Measurements from ENCODE around the gene LUC7L3.
"Not testable (repeated sequence)": the region's sequence is repeated elsewhere in the genome, so short reads cannot be mapped to it uniquely, and the experiment has no call there.

Gene LUC7L3

GRCh38 chr17:50708050-50709000 lies 11.1 kb upstream of the LUC7L3 start:
- DNase-seq (ENCODE audit: low read depth in 1 of 2, low spot score in 1 of 2) = no peak

GRCh38 chr17:50709053-50709452 lies 10.3 kb upstream of the LUC7L3 start:
- not testable (repeated sequence) for DNase-seq (ENCODE audit: low read depth in 1 of 2, low spot score in 1 of 2)

GRCh38 chr17:50710025-50710424 lies 9.4 kb upstream of the LUC7L3 start:
- no peak for DNase-seq (ENCODE audit: low read depth in 1 of 2, low spot score in 1 of 2)

GRCh38 chr17:50710650-50711049 lies 8.8 kb upstream of the LUC7L3 start:
- DNase-seq (ENCODE audit: low read depth in 1 of 2, low spot score in 1 of 2) = no peak

GRCh38 chr17:50712641-50713040 lies 6.8 kb upstream of the LUC7L3 start:
- no peak for DNase-seq (ENCODE audit: low read depth in 1 of 2, low spot score in 1 of 2)

- DNase-seq (ENCODE audit: low read depth in 1 of 2, low spot score in 1 of 2) = no peak
These were observed 3.9 kb upstream of the LUC7L3 start for GRCh38 chr17:50715471-50715870.

GRCh38 chr17:50719924-50720794 lies 756 bp downstream of the LUC7L3 start:
- DNase-seq (ENCODE audit: low read depth in 1 of 2, low spot score in 1 of 2) = no peak

- DNase-seq (ENCODE audit: low read depth in 1 of 2, low spot score in 1 of 2) = no peak
These were observed 2.0 kb downstream of the LUC7L3 start for GRCh38 chr17:50721194-50722010.

GRCh38 chr17:50722746-50723145 lies 3.3 kb downstream of the LUC7L3 start:
- DNase-seq (ENCODE audit: low read depth in 1 of 2, low spot score in 1 of 2) = no peak

- not testable (repeated sequence) for DNase-seq (ENCODE audit: low read depth in 1 of 2, low spot score in 1 of 2)
These were observed 5.2 kb downstream of the LUC7L3 start for GRCh38 chr17:50724622-50725021.

- no peak for DNase-seq (ENCODE audit: low read depth in 1 of 2, low spot score in 1 of 2)
These were observed 6.6 kb downstream of the LUC7L3 start for GRCh38 chr17:50725769-50726655.

GRCh38 chr17:50728112-50728429 lies 8.7 kb downstream of the LUC7L3 start:
- DNase-seq (ENCODE audit: low read depth in 1 of 2, low spot score in 1 of 2) = no peak

GRCh38 chr17:50728881-50729765 lies 9.7 kb downstream of the LUC7L3 start:
- no peak for DNase-seq (ENCODE audit: low read depth in 1 of 2, low spot score in 1 of 2)

- DNase-seq (ENCODE audit: low read depth in 1 of 2, low spot score in 1 of 2) = no peak
These were observed 12.4 kb downstream of the LUC7L3 start for GRCh38 chr17:50731575-50732460.

- DNase-seq (ENCODE audit: low read depth in 1 of 2, low spot score in 1 of 2) = no peak
These were observed 15.9 kb downstream of the LUC7L3 start for GRCh38 chr17:50735287-50735686.

GRCh38 chr17:50737118-50737698 lies 17.8 kb downstream of the LUC7L3 start:
- DNase-seq (ENCODE audit: low read depth in 1 of 2, low spot score in 1 of 2) = no peak

- no peak for DNase-seq (ENCODE audit: low read depth in 1 of 2, low spot score in 1 of 2)
These were observed 19.7 kb downstream of the LUC7L3 start for GRCh38 chr17:50739098-50739497.

- DNase-seq (ENCODE audit: low read depth in 1 of 2, low spot score in 1 of 2) = no peak
These were observed 26.2 kb downstream of the LUC7L3 start for GRCh38 chr17:50745631-50746030.

Measured in stimulated activated CD4-positive, alpha-beta T cell treated with anti-CD3 and anti-CD28 coated beads, Interleukin-15, amount 100 ng/mL, for 1 hour (primary cell).